Measurements from ENCODE around the gene ZC3H12C. TPM values are rescaled to one million over a fixed set of nuclear protein-coding genes. Genes with fewer than 3 reads are reported as not detected.

The ZC3H12C gene
- total RNA-seq, 1 experiment from 2014 or later = 3.1 TPM

DNA sequence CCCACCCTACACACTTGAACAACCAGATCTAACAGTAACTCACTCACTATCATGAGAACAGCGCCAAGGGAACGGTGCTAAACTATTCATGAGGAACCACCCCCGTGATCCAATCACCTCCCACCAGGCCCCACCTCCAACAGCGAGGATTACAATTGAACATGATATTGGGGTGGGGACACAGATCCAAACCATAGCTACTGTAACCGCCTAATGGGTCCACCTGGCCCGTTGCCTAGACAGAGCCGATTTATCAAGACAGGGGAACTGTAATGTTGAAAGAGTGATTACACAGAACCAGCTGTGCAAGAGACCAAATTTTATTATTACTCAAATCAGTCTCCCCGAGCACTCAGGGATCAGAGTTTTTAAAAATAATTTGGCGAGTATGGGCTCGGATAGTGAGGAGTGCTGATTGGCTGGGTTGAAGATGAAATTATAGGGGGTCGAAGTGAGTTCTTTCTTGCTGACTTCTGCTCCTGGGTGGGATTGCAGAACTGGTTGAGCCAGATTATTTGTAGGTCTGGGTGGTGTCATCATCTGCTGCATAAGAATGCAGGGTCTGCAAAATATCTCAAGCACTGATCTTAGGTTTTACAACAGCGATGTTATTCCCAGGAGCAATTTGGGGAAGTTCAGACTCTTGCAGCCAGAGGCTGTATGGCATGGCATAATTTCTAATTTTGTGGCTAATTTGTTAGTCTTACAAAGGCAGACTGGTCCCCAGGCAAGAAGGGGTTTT is 17.9 kb upstream of the ZC3H12C start:
- in situ Hi-C loops (cut with HindIII; ENCODE audit: low pct_unique_long_range_greater_than_20kb, low sequenced_read_pairs) = no loop called here
- DNase-seq (ENCODE audit: low read depth) = no peak

DNA sequence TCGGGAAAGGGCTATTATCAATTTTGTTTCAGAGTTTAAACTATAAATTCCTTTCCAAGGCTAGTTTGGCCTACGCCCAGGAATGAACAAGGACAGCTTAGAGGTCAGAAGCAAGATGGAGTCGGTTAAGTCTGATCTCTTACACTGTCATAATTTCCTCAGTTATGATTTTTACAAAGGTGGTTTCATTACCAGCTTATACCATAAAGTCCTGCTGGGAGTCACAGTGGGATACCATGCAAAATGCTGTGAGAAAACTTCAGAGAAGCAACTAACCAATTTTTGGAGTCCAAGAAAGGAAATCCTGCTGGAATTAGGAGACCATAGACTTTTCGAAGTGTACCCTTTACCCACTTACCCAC is 17.4 kb upstream of the ZC3H12C start:
- DNase-seq (ENCODE audit: low read depth) = no peak
- in situ Hi-C loops (cut with HindIII; ENCODE audit: low pct_unique_long_range_greater_than_20kb, low sequenced_read_pairs) = no loop called here

GRCh38 chr11:110076371-110076965 is 16.7 kb upstream of the ZC3H12C start:
- peak; percentile 79 for DNase-seq (ENCODE audit: low read depth)
- in situ Hi-C loops (cut with HindIII; ENCODE audit: low pct_unique_long_range_greater_than_20kb, low sequenced_read_pairs) = no loop called here

DNA sequence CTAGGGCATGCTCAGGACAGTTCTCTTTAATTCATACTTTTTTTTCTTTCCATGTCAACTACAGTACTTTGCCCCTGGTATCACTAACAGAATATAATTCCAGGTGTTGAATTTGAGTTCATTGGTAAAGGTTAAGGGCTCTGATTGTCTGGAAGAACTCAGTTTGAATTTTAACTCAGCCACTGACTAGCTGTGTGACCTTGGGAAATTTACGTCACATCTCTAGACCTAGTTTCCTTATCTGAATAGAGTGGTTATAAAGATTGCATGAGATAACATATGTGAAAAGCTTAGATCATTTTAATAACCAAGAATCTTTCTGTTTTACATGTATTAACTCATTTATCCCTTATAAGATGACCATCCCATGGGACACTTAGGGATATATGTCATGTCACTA is 15.8 kb upstream of the ZC3H12C start:
- in situ Hi-C loops (cut with HindIII; ENCODE audit: low pct_unique_long_range_greater_than_20kb, low sequenced_read_pairs) = no loop called here
- DNase-seq (ENCODE audit: low read depth) = no peak

DNA sequence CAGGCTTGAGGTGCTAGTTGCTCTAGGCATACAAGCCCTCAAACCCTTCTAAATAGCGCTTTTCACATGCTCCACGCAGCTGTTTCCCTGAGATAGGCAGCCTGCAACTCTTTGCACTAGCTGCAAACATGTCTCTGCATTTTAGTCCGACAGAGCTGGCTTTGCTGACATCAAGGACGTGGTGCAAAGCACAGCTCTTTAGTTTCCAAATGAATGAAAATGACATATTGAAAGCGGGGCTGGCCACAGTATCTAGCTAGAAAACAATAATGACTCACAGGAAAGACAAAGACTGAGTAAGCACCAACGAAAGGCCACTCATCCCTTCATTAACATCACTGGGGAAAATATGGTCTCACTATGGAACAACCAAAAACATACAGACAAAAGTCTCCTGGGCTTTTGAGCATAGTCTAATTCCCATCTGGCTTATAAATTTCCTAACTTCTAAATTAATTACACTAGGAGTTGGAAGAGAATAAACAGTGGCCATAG is 15.3 kb upstream of the ZC3H12C start:
- in situ Hi-C loops (cut with HindIII; ENCODE audit: low pct_unique_long_range_greater_than_20kb, low sequenced_read_pairs) = no loop called here

DNA sequence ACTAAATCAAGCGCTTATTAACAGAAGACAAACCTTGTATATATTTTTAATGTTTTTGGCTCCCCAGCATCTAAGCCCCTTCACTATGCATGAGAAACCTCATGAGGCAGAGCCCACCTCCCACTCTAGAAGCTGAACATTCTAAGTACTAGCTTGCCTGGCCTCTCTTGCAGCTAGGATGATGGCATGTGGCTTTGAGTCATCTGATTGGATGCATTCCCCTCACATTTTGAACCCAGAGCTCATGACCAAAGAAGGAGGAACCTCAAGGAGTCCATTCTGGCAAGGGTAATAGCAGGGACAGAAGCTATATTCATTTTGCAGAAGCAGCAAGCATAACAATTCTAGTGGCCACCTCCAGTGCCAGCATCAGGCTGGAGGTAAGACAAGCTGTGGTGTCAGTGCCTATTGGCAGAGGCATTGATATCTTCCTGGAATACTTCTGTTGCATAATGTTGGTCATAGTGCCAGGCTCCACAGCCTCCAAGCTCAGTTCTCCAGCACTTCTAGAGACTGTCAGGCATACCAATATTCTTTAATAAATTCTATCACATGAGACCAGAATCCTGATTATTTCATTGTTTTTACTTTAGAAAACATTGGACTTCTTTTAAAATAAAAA is 14.2 kb upstream of the ZC3H12C start:
- in situ Hi-C loops (cut with HindIII; ENCODE audit: low pct_unique_long_range_greater_than_20kb, low sequenced_read_pairs) = no loop called here
- DNase-seq (ENCODE audit: low read depth) = no peak

More for the DNA sequence above, 15.3 kb upstream of the ZC3H12C start:
- DNase-seq (ENCODE audit: low read depth) = peak; percentile 60

GRCh38 chr11:110079726-110080125 is 13.5 kb upstream of the ZC3H12C start:
- DNase-seq (ENCODE audit: low read depth) = no peak
- in situ Hi-C loops (cut with HindIII; ENCODE audit: low pct_unique_long_range_greater_than_20kb, low sequenced_read_pairs) = no loop called here

- in situ Hi-C loops (cut with HindIII; ENCODE audit: low pct_unique_long_range_greater_than_20kb, low sequenced_read_pairs) = no loop called here
- DNase-seq (ENCODE audit: low read depth) = no peak
Measured at GRCh38 chr11:110081462-110082376, 11.5 kb upstream of the ZC3H12C start.

GRCh38 chr11:110082899-110083298 is 10.3 kb upstream of the ZC3H12C start:
- DNase-seq (ENCODE audit: low read depth) = no peak
- in situ Hi-C loops (cut with HindIII; ENCODE audit: low pct_unique_long_range_greater_than_20kb, low sequenced_read_pairs) = no loop called here

- DNase-seq (ENCODE audit: low read depth) = no peak
- in situ Hi-C loops (cut with HindIII; ENCODE audit: low pct_unique_long_range_greater_than_20kb, low sequenced_read_pairs) = no loop called here
Measured at GRCh38 chr11:110085255-110085838, 7.8 kb upstream of the ZC3H12C start.

DNA sequence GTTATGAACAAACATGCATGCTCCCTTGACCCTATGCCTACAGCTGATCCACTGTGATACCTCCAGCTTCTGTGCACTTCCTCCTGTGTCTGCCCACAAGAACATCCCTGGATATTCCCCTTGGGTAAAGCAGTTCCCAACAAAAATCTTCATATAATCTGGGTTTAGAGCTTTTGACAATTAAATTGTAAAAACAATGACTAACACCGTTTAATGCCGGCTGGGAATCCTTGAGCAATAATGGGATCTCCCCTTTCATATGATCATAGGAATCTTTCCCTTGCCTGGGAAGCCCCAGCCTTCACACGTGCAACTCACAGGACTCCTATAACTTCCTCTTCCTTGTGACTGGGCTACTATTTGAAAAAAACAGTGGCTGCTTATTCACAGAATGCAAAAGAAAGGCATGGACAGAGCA is 6.3 kb upstream of the ZC3H12C start:
- in situ Hi-C loops (cut with HindIII; ENCODE audit: low pct_unique_long_range_greater_than_20kb, low sequenced_read_pairs) = no loop called here
- DNase-seq (ENCODE audit: low read depth) = no peak

DNA sequence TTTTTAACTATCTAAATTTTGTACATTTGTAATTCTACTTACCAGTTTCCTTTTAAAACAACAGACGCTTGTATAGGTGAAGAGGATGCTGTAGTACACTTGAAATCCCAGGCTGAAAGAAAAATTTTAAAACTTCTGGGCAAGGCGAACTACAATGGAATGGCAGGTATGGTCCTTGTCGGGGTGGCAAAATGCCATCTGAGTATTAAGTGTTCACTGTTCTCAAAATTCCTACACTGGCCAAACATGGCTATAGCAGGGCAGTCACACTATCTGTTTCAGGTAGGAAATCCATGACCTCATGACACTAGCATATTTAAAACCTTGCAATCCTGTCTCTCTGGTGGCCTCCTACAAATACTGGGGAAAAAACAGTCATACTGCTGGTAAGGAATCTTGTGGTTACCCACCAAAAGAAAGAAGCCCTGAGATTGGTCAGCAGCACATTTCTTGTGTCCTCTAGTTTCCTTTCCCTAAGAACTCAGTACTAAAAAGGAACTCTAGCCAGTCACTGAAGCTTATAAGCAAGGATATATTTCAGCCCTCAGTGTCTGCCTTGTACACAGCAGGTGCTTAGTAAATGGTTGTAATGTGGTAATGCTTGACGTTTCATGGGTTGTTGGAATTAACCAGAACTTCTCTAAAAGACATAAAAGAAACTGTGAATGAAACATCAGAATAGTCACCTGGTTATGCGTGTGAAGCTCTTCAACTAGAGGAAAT is 5.2 kb upstream of the ZC3H12C start:
- DNase-seq (ENCODE audit: low read depth) = no peak

DNA sequence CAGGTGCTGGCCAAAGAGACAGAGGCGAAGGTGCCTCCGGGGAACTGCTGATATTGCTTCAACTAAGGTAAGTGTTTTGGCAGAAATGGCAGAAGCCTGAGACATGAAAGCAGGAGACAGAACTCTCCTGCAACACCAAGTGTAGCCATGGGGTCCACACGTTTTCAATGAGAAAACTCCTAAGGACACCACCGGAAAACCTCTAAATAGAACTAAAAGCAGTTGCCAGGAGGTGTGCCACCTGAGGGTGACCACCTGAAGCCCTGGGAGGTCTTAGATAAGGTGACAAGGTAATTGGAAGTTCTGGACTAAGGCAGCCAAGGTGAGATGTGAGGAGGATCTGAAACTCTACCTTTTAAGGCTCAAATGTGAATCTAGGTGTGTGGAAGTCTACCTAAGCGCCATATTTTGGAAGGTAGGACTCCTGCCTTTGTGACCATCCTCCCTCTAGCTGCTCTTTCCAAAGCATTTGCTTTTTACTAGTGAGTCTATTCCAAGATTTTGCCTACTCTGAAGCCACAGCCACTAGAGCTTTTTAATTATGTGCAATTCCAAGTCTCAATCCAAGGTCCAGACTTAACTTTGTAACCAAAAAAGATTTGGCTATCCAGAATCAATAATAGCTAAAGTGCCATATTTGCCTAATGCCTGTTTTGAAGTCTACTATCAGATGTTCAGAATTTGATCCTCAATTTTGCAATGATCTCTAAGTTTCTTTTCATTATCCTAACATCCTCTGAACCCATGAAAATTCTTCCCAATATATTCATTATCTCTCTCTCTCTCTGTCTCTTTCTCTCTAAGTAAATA is 4.5 kb upstream of the ZC3H12C start:
- in situ Hi-C loops (cut with HindIII; ENCODE audit: low pct_unique_long_range_greater_than_20kb, low sequenced_read_pairs) = no loop called here
- DNase-seq (ENCODE audit: low read depth) = no peak

More for the DNA sequence above, 5.2 kb upstream of the ZC3H12C start:
- in situ Hi-C loops (cut with HindIII; ENCODE audit: low pct_unique_long_range_greater_than_20kb, low sequenced_read_pairs) = no loop called here

DNA sequence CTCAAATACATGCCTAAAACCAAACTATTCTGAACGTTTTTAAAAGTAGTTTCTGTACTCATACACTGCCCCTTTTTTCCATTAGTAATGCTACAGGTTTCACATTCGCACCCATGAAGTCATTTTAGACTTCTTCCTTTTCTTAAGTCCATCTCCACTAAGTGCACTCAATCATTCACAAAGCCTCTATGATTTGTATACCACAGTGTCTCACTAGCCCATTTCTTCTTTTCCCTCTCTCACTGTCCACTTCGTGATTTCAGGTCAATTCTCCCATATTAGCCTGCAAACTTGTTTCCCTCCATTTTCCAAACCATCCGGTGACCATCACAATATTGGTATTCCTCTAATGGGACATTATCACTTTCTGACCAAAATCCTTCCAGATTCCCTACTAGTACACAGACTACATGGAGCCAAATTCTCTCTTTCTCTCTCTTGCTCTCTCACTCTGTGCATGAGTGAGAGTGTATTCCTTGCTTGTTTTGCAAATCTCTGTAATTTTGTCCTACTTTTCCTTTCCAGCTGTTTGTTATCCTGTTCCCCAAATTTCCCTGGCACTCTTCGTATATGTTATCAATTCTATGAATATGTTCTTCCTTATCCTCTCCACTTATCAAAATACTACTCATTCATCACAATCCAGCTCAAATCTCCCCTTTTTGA is 3.4 kb upstream of the ZC3H12C start:
- in situ Hi-C loops (cut with HindIII; ENCODE audit: low pct_unique_long_range_greater_than_20kb, low sequenced_read_pairs) = no loop called here
- DNase-seq (ENCODE audit: low read depth) = no peak

- in situ Hi-C loops (cut with HindIII; ENCODE audit: low pct_unique_long_range_greater_than_20kb, low sequenced_read_pairs) = no loop called here
- no peak for DNase-seq (ENCODE audit: low read depth)
Measured at GRCh38 chr11:110090466-110091026, 2.6 kb upstream of the ZC3H12C start.

GRCh38 chr11:110092111-110092514 is 1.1 kb upstream of the ZC3H12C start:
- no peak for DNase-seq (ENCODE audit: low read depth)
- in situ Hi-C loops (cut with HindIII; ENCODE audit: low pct_unique_long_range_greater_than_20kb, low sequenced_read_pairs) = no loop called here

Data from Caki2 (cell line).